ENCODE results near the gene MYO1H.
A peak's percentile ranks its signal among the peaks of the same experiment; 100 is the strongest.

Gene MYO1H

DNA sequence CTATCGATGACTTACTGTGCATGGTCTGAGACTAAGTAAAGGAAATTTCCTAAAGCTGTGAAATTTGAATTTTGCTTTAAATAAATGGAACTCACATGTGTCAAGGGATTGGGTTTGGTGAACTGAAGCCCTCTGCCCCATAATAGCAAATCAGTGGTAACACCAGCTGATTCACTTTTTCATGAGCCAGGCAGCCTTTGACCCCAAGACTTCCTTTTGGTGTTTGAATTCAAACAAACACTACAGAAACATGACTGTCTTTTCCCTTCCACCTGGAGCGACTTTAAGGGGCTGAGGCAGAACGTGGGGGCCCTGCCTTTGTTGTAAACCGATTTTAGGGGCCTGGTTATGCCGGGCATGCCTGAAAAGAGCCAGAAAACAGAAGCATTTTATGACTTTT, 100.6 kb downstream of the MYO1H start:
- H3K36me3 ChIP-seq (ENCODE audit: insufficient read depth, low read length): peaks cover 9% of the 10 kb centered on the region
- H3F3A ChIP-seq (ENCODE audit: insufficient read depth, low read length): no peaks in the 10 kb centered on the region
- H3K9ac ChIP-seq (ENCODE audit: low read length): no peak overlapping the region
- H3K27ac ChIP-seq (ENCODE audit: low read depth, low read length, poor library complexity, severe bottlenecking): no peak overlapping the region
- no peaks in the 10 kb centered on the region for H4K20me1 ChIP-seq (ENCODE audit: insufficient read depth, low read length)
- no peaks in the 10 kb centered on the region for H3K9me2 ChIP-seq (ENCODE audit: low read depth, low read length)
- no peaks in the 10 kb centered on the region for H3K4me1 ChIP-seq (ENCODE audit: insufficient read depth, low read length, severe bottlenecking)
- H3K4me3 ChIP-seq (ENCODE audit: low read depth, low read length, poor library complexity, severe bottlenecking): no peak overlapping the region
- H3K9me3 ChIP-seq (ENCODE audit: low read length): no peaks in the 10 kb centered on the region
- H3K4me2 ChIP-seq (ENCODE audit: low read length): no peak overlapping the region
- H2AFZ ChIP-seq (ENCODE audit: low read length): no peak overlapping the region
- no peaks in the 10 kb centered on the region for H3K27me3 ChIP-seq (ENCODE audit: insufficient read depth, low read length)
- TF ChIP-seq EZH2 (IDR thresholded peaks at IDR 0.05; ENCODE audit: borderline replicate concordance, low read length): no peak
- TF ChIP-seq, protein P1, sequence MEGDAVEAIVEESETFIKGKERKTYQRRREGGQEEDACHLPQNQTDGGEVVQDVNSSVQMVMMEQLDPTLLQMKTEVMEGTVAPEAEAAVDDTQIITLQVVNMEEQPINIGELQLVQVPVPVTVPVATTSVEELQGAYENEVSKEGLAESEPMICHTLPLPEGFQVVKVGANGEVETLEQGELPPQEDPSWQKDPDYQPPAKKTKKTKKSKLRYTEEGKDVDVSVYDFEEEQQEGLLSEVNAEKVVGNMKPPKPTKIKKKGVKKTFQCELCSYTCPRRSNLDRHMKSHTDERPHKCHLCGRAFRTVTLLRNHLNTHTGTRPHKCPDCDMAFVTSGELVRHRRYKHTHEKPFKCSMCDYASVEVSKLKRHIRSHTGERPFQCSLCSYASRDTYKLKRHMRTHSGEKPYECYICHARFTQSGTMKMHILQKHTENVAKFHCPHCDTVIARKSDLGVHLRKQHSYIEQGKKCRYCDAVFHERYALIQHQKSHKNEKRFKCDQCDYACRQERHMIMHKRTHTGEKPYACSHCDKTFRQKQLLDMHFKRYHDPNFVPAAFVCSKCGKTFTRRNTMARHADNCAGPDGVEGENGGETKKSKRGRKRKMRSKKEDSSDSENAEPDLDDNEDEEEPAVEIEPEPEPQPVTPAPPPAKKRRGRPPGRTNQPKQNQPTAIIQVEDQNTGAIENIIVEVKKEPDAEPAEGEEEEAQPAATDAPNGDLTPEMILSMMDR (IDR thresholded peaks at IDR 0.05; ENCODE audit: low read length): no peak
- H3K79me2 ChIP-seq (ENCODE audit: insufficient read depth, low read length): no peaks in the 10 kb centered on the region

DNA sequence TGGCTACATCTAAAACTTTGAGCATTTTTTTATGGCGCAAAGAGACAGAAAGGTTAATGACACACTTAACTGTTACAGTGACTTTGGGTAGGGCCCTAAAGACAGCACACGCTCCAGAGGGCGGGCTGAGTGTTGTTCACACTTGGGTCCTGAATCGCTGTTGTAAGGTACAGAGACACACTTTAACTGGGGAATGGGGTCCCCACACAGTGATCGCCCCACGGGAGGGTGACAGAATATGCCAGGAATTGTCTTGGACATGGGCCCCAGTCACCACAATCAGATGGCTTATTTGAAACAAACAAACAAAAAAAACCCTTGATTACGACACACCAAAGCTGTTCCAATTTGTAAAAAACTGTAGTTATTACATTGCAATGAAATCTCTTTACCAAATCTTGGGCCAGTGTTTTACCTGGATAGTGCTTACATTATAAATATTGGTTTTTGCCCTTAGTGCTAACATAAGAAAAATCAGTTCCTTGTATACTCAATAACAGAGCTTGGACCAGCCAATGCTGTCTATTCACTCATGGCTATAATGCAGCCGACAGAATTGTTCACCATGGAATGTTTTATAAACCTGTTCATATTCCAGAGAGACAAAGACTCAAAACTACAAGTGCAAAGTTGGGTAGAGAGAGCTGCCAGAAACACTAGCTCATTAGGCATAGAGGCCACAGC, 101.1 kb downstream of the MYO1H start:
- H3F3A ChIP-seq (ENCODE audit: insufficient read depth, low read length): no peaks in the 10 kb centered on the region
- no peak for TF ChIP-seq EZH2 (IDR thresholded peaks at IDR 0.05; ENCODE audit: borderline replicate concordance, low read length)
- TF ChIP-seq, protein P1 (IDR thresholded peaks at IDR 0.05; ENCODE audit: low read length): no peak
- no peak overlapping the region for H2AFZ ChIP-seq (ENCODE audit: low read length)
- H3K4me3 ChIP-seq (ENCODE audit: low read depth, low read length, poor library complexity, severe bottlenecking): no peak overlapping the region
- H4K20me1 ChIP-seq (ENCODE audit: insufficient read depth, low read length): no peaks in the 10 kb centered on the region
- H3K36me3 ChIP-seq (ENCODE audit: insufficient read depth, low read length): peaks cover 11% of the 10 kb centered on the region
- H3K9ac ChIP-seq (ENCODE audit: low read length): no peak overlapping the region
- H3K27me3 ChIP-seq (ENCODE audit: insufficient read depth, low read length): no peaks in the 10 kb centered on the region
- no peak overlapping the region for H3K27ac ChIP-seq (ENCODE audit: low read depth, low read length, poor library complexity, severe bottlenecking)
- H3K79me2 ChIP-seq (ENCODE audit: insufficient read depth, low read length): no peaks in the 10 kb centered on the region
- no peaks in the 10 kb centered on the region for H3K9me2 ChIP-seq (ENCODE audit: low read depth, low read length)
- H3K4me1 ChIP-seq (ENCODE audit: insufficient read depth, low read length, severe bottlenecking): no peaks in the 10 kb centered on the region
- H3K9me3 ChIP-seq (ENCODE audit: low read length): no peaks in the 10 kb centered on the region
- no peak overlapping the region for H3K4me2 ChIP-seq (ENCODE audit: low read length)

DNA sequence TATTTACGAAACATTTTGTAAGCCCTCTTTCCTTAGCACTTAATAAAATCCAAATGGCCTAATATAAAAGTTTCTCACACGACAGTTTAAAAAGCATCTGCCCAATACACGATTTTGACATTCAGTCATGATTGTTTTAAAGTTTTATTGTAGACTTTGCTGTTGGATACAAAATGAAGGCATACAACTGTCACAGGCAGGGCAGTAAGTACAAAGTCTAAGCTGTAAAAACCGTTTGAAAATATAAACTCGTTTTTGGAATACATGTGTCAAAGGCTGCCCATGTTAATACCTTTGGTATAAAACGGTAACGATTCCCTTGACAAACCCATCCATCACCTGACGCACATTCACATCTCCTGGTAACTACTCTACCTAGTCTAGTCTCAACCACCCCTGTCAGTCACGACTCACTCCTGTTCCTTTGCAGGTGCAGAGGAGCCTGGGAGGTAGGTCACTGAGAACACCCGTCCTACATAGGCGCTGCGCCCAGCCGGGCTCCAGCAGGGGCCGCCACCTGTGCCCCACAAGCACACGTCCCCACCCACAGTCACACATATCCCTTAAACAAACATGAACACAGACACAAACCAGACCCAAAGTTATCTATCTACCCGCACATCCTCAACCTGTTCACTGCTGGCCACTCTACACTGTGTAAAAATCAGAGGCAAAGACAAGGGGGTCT, 102.3 kb downstream of the MYO1H start:
- TF ChIP-seq EZH2 (IDR thresholded peaks at IDR 0.05; ENCODE audit: borderline replicate concordance, low read length): no peak
- TF ChIP-seq, protein P1 (IDR thresholded peaks at IDR 0.05; ENCODE audit: low read length): peak; percentile 18; the same call in 1 of the 2 replicates
- Histone ChIP-seq H3K36me3 (ENCODE audit: insufficient read depth, low read length) (peaks cover 11% of the 10 kb centered on the region), H3K27ac (ENCODE audit: low read depth, low read length, poor library complexity, severe bottlenecking) (no peak overlapping the region), H3K4me2 (ENCODE audit: low read length) (no peak overlapping the region), H3K4me1 (ENCODE audit: insufficient read depth, low read length, severe bottlenecking) (no peaks in the 10 kb centered on the region), H3K9me3 (ENCODE audit: low read length) (no peaks in the 10 kb centered on the region), H4K20me1 (ENCODE audit: insufficient read depth, low read length) (no peaks in the 10 kb centered on the region), H3K9me2 (ENCODE audit: low read depth, low read length) (no peaks in the 10 kb centered on the region), H3K9ac (ENCODE audit: low read length) (no peak overlapping the region), H3F3A (ENCODE audit: insufficient read depth, low read length) (no peaks in the 10 kb centered on the region), H3K4me3 (ENCODE audit: low read depth, low read length, poor library complexity, severe bottlenecking) (no peak overlapping the region), H3K27me3 (ENCODE audit: insufficient read depth, low read length) (no peaks in the 10 kb centered on the region), H2AFZ (ENCODE audit: low read length) (no peak overlapping the region), H3K79me2 (ENCODE audit: insufficient read depth, low read length) (no peaks in the 10 kb centered on the region)
